GM21529 (cell line): ENCODE results near the gene OLR1.
"Not testable (repeated sequence)": the region's sequence is repeated elsewhere in the genome, so short reads cannot be mapped to it uniquely, and the experiment has no call there.

Experiments
- ATAC-seq: cut with Tn5 transposase; IDR thresholded peaks from one replicate; pipeline ENCODE4 v1.9.1; 2021; ENCODE audit not compliant: unreplicated experiment

Gene OLR1

DNA sequence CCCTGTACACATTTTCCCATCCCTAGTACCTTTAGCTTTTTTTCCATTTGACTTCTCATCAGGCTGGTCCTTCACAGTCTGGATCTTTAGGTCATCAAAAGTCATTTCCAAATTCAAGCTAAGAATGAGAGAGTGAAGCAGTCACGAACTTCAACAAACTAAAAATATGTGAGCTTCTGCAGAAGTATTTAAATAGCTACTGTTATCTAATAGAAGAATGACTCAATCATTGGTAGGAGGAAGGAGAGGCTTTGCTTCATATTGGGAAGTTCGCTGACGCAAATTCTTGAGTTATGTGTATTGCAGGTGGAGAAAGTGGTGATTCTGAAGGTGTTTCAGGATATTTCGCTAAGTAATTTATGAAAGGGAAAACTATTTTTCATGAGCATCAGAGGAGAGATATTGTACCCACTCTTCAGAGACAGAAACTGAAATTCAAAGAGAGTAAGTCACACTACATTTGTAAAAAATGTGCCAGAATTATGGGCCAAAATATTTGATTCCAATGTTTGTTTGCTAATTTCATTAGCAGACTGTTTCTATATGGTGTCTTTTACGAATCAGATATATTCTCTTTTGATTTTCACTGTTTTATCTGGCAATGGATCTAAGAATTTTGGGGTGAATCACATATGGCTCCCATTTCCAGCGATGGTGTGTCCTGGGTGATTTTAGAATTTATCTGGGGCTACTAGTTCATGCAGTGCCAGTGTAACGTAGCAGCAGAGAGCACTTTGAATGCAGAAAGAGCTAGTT is at the start of gene OLR1:
OLR1 (minus strand) TSS at position 160 of the 756 bp plus-strand sequence; CDS start at position 105, 55 bp downstream.
- no peak for ATAC-seq

DNA sequence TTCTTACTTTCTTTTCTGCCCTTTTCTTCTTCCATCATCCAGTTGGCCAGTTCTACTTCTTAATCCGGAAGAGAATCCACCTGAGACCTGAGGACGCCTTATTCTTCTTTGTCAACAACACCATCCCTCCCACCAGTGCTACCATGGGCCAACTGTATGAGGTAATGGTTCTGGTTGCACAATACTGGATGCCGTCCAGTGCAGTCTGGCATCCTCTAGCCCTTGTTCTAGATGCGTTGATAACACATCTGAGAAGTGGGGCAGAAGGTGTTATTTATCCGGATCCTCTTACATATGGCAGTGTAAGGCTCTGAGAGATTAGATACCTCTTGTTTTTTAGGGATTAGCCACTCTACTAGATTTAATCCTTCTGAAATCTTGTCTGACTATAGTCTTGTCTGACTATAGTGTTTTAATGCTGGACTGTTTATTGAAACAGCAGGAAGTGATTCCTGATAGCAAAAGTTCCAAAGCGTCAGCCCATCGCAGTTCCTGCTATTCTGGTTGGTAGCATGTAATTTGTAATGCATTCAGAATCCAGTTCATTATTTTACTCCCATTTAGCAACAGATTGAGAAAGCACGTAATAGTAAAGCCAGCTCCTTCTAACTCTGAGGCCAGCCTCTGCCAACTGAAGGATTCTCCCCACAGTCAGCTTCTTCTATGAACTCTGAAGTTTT is 48.6 kb upstream of the OLR1 start:
- no peak for ATAC-seq

DNA sequence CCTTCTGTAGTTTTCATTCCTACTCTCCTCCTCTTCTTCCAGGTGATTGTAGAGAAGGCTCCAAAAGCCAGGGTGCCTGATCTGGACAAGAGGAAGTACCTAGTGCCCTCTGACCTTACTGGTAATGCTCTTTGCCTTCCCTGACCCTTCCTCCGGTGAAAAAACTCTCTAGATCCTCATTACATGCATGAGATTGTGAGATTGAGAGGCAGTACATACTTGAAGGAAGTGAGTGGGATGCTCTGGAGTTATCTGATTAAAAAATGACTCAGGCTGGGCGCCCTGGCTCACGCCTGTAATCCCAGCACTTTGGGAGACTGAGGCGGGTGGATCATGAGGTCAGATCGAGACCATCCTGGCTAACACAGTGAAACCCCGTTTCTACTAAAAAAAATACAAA is 46.1 kb upstream of the OLR1 start:
- no peak for ATAC-seq

DNA sequence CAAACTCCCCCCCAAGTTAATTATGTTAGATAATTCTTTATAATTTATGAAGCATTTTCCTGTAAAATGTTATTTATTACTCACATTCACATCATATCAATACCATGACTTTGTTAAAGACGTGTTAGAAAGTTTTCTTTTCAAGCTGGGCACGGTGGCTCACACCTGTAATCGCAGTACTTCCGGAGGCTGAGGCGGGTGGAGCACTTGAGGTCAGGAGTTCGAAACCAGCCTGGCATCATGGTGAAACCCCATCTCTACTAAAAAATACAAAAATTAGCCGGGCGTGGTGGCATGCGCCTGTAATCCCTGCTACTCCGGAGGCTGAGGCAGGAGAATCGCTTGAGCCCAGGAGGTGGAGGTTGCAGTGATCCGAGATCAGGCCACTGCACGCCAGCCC is 44.0 kb upstream of the OLR1 start:
- ATAC-seq = not testable (repeated sequence)

DNA sequence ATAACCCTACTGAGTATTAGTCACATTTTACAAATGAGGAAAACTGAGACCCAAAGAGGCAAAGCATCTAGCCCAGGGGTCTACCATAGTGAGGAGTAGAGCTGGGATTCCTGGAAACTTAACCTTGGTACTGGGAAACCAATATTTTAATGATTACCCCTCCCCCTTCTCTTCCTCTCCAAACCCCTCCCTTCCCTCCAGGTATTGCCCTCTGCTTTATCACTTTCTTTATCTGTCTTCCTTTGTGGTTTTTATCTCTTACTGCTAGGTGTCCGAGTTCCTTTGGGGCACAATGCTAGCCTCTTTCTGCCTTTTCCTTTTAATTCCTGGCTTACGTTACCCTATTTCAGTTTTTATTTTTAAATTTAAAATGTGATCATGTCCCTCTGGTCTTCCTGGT is 43.5 kb upstream of the OLR1 start:
- no peak for ATAC-seq

DNA sequence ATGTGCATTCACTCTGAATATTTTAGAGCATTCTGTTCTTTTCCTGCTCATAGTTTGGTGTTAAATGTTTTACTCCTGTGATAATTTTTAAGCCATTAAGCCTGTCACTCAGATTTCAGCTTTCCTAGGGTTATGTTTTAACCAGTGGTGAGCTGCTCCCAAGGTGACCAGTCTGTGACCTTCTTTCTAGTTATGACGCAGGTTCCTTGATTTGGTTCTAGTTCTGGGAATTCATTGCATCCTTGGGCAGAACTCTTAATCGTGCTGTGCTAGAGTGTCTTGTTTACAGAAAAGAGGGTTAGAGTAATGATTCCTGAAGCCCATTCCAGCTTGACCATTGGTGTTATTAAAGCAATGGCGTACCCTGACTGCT is 42.9 kb upstream of the OLR1 start:
- no peak for ATAC-seq

DNA sequence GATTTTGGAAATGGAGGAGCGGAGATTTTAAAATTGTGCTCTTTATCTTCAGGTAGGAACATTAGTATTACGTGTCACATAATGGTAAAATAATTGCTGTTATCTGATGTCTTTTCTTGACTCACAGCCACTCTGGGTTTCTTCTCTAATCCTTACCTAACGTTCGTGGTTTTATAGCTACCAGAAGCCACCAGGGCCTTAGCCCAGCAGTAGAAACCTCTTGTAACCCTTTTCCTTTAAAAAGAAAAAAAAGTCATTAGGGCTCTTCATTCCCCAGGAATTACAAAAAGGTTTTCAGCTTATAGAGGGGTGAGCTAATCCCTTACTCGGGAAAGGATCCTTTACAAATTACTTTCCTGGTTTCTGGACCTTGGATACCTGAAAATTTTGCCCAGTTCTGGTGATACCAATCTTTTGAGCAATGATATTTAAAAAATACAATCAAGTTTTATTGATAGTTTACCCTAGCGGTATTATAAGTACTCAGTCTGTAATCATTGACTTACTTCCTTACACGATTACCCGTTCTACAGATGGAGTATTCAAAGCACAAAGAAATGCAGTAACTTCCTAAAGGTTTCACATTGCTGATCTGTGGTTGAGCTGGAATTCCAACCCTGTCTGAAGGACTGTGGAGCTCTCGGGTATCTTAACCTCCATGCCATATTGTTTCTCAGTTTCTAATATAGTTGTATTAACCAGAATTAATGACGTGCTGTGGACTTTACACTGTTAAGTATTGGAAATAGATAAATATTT is 42.4 kb upstream of the OLR1 start:
- no peak for ATAC-seq

DNA sequence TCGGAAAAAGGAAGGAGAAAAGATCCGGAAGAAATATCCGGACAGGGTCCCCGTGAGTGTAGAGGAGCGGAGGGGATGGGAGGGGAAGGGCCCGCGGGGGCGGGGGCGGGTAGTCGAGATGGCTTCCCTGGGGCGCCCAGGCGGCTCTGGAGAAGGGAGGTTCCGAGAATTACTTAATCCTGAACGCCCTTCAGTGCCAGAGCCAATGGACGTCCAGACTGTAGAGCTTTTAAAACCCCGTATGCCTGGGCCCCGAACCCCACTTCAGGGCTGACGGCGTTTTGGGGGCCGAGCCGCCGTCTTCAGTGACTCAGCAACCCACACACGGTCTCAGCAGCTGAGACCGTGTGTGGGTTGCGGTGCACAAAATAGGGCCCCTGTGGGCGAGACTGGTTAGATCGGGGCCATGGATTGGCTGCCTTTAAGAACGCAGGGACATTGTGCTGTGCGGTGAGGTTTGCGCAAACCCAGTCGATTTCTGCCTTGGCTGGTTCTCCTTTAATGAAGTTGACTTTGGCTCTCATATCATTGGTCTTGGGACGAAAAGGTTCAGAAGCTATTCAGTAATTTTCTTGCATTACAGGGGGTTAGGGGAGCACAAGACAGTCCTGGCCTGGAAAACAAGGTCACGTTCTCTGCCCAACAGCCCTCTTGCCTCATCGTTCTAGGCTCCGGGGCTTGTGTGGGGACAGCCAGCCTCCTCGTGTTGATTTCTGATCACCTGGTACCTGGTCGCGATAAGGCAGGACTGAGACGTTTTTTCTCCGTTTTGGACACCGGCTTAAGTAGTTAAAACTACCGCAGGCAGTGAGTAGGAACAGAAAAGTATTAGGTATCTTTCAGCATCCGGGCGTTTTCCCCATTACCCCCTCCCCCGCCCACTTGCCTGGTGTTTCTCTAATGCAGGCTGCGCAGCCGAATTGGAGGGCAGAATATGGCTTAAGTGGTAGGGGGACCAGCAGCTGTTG is 41.5 kb upstream of the OLR1 start:
- peak; percentile 63 for ATAC-seq

DNA sequence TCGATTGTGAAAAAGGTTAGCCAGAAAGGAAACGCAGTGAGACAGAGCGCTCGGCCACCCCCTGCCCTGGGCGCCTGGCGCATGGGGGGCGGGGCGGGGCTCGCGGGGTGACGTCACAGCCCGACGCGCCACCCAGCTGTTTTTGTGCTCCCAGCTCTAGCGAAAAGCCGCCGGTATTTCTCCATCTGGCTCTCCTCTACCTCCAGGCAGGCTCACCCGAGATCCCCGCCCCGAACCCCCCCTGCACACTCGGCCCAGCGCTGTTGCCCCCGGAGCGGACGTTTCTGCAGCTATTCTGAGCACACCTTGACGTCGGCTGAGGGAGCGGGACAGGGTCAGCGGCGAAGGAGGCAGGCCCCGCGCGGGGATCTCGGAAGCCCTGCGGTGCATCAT is 40.8 kb upstream of the OLR1 start, which contains the start of gene GABARAPL1:
GABARAPL1 (plus strand) TSS at position 139 of the 393 bp plus-strand sequence; CDS start at position 392, 253 bp downstream.
- ATAC-seq = peak; percentile 64

DNA sequence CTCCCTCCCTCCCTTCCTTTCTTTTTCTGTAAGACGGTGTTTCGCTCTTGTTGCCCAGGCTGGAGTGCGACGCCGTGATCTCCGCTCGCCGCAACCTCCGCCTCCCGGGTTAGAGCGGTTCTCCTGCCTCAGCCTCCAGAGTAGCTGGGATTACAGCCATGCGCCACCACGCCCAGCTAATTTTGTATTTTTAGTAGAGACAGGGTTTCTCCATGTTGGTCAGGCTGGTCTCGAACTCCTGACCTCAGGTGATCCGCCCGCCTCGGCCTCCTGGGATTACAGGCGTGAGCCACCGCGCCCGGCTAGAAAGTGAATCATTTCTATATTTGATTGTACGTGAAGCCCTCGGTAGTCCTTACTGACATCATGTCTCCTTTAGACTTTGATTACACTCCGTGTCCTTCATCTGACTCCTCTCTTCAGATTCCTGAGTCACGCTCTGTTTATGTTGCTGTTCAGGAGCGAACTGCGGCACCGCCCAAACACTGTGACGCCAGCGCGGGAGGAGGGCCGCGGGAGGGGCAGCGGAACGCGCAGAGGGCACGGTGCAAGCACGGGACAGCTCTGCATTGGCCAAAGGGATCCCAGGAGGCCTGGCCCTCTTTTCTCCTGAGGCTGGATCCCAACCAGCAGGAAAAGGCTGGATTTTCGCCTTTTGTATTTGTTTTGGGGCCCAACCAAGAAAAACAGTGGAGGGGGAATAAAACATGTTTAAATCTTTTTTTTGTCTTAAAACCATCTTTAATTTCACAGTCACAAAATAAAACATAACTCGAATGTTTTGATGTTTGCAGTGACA is 40.2 kb upstream of the OLR1 start:
- peak; percentile 72 for ATAC-seq

DNA sequence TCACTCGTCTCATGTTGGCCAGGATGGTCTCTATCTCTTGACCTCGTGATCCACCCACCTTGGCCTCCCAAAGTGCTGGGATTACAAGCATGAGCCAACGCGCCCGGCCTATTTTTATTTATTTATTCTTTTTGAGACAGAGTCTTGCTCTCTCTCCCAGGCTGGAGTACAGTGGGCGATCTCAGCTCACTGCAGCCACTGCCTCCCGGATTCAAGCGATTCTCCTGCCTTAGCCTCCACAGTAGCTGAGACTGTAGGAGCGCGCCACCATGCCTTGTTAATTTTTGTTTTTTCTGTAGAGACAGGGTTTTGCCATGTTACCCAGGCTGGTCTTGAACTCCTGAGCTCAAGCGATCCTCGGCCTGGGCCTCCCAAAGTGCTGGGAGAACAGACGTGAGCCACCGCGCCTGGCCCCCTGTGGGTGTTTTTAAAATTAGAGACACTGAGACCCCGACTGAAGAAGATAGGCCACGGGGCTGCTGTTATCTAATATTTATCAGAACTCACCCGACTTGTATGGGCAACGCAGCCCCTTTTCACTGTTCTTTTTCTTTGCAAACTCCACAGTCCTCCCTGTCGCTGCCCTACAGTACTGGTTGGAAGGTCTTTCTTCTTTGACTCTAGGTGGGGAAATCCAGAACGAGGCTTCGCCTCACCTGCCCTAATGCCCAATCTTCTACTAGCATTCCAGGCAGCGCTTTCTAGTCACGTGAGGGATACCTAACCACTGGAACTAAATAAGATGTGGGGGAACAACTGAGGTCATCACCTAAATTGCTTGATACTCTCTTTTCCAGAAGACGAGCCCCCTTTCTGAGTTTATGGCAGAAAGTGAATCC is 39.4 kb upstream of the OLR1 start:
- ATAC-seq = no peak

DNA sequence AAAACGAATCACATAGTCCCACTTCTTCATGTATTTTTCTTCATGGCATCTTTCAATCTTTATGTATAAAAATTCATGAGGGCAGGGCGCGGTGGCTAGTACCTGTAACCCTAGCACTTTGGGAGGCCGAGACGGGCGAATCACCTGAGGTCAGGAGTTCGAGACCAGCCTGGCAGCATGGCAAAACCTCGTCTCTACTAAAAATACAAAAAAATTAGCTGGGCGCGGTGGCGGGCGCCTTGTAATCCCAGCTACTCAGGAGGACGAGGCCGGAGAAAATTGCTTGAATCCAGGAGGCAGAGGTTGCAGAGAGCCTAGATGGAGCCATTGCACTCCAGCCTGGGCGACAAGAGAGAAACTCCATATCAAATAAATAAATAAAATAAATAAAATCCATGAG is 38.3 kb upstream of the OLR1 start:
- no peak for ATAC-seq

DNA sequence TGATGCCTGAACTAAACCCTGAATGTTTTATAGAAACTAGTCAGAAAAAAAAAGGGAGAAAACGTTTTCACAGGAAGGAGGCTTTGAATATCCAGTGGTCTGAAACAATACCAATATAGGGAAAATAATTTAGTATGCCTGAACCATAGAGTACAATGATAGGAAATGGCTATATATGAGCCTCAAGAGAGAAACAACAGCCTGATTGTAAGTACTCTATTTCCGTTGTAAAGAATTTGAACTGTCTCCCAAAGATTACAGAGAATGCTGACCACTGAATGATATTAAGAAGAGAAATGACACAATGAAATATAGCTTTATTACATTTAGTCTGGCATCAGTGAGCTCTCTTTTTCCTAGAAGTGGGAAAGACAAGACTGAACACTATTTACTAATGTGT is 35.2 kb upstream of the OLR1 start:
- no peak for ATAC-seq

DNA sequence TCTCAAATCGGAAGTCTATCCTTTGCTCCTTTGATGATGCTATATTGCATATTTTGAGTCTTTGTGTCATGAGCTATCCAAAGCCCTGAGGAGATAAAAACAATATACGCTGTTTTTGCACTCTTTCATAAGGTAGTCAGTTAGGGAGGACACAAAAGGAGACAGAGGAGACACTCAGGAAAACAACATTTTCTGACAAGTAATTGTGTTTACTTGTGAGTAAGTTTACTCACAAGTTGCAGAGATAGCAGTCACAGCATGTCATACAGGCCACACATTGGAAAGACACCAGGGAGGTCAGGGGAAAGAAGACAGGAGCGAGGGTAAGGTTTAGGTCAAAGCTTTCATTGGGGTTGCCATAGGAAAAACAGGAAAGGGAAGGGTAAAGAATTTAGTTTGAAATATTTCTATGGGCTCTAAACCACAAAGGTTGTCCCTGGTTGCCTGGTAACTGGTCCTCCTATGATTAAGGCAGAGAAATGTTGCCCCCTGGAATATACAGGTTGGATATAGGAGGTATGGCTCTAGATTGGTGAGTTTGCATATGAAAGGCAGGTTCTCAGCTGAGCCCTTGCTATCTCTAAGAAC is 33.4 kb upstream of the OLR1 start:
- no peak for ATAC-seq

DNA sequence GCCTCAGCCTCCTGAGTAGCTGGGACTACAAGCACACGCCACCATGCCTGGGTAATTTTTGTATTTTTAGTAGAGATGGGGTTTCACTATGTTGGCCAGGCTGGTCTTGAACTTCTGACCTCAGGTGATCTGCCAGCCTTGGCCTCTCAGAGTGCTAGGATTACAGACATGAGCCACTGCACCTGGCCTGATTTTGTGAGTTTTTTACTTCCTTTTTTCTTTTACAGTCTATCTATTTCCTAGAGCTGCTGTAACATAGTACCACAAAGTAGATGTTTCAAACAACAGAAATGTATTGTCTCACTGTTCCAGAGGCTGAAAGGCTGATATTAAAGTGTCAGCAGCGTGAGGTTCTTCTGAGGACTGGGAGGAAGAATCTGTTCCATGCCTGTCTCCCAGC is 32.6 kb upstream of the OLR1 start:
- ATAC-seq = not testable (repeated sequence)

DNA sequence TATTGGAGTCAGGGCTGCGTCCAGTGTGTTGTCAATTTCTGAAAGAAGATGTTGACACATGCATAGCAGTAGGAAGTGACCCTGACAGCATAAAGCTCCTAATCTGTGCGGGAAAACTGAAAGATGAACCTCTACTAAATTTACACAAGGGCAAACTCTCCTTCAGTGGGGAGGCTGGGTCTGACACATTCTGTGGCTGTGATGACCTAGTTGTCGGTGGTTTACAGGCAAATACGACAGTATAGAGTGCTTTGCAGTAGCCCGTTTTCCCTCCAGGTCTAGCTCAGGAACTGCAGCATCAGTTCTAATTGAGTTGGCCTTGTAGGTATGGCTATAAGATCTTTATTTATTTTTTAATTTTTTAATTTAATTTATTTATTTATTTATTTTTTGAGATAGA is 25.9 kb upstream of the OLR1 start:
- ATAC-seq = no peak

DNA sequence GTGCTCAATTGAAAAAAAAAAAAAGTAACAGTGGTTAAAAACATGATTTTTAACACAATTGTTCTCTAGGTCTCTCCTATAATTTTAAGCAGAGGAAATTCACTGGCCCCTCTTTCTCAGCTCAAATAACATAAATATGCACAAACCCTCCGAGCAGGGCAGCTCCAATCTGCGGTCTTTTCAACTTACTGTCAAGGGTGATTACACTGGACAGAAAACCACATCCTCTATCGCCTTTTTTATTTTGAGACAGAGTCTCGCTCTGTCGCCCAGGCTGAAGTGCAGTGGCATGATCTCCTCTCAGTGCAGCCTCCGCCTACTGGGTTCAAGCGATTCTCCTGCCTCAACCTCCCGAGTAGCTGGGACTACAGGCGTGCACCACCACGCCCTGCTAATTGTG is 24.3 kb upstream of the OLR1 start:
- peak; percentile 88 for ATAC-seq

DNA sequence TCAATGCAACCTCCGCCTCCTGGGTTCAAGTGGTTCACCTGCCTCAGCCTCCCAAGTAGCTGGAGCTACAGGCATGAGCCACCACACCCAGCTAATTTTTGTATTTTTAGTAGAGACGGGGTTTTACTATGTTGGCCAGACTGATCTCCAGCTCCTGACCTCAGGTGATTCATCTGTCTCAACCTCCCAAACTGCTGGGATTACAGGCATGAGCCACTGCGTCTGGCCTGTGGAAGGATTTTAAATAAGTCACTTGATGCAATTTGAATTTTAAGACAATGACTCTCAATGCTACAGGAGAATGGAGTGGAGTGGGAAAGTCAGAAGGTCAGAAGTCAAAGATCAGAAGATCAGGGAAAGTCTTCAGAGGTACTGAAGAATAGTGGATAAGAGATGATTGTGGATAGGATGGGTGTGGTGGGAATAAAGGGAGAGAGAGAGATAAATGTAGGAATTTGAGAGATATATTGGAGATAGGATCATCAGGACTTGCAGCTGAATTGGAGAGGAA is 22.3 kb upstream of the OLR1 start:
- no peak for ATAC-seq
